HCT116 (cell line): ENCODE data around the gene ZNF783. TPM values are rescaled to one million over a fixed set of nuclear protein-coding genes. Genes with fewer than 3 reads are reported as not detected.

Source experiments
- ATAC-seq: fragments of 200-7000 bp; cut with Tn5 transposase; 2 replicates; pipeline ENCODE4 v1.9.1; 2020; ENCODE audit warnings: mild to moderate bottlenecking, moderate library complexity
- BruUV-seq: library from RNA; stranded (reverse); fragments of 400-500 nt; replicated peaks from 2 replicates; lab custom pipeline; 2021; lab: Mats Ljungman, UMichigan
- CTCF ChIA-PET: fragments of 300-600 bp; sonication (Branson Sonifier 250); formaldehyde crosslinking; loops from one replicate; lab custom pipeline; 2021; ENCODE audit warnings: antibody characterized with exemption; lab: Charles Lee
- POLR2A ChIA-PET: fragments of 300-600, 350-600 bp; sonication (Branson Sonifier 250); formaldehyde crosslinking; loops from one replicate; lab custom pipeline; 2021; ENCODE audit warnings: antibody characterized with exemption; lab: Charles Lee
- RAD21 ChIA-PET, 2 experiments: fragments of 300-600 bp; sonication (Branson Sonifier 250); formaldehyde crosslinking; loops; one replicate each; lab custom pipeline; 2023; ENCODE audit warnings: low total read pairs in 2 of 2; ENCODE audit not compliant: uncharacterized antibody in 2 of 2, unreplicated experiment in 2 of 2, low non-redundant PET in 1 of 2; lab: Charles Lee
- DNase-seq: peaks from one replicate; pipeline ENCODE4 v3.0.0-alpha.2; 2010; ENCODE audit warnings: low read depth, low spot score
- H2AFZ ChIP-seq: fragments of 200-600 bp; shearing (Covaris generic), sonication (generic); 2 replicates; pipeline ENCODE4 v1.6.1; 2017; ENCODE audit warnings: low read depth, mixed run types, mixed read lengths, antibody characterized with exemption, low read length; ENCODE audit not compliant: poor library complexity, severe bottlenecking
- H3K27ac ChIP-seq: 2 replicates; pipeline ENCODE4 v1.5.1; 2012; ENCODE audit warnings: low read depth, low read length
- H3K27me3 ChIP-seq: fragments of 200-600 bp; sonication (generic); 2 replicates; pipeline ENCODE4 v1.6.1; 2016; ENCODE audit warnings: mixed run types, low read length, mixed read lengths; ENCODE audit not compliant: insufficient read depth
- H3K36me3 ChIP-seq, 2 experiments: fragments of 200-500 bp in 1 of 2; fragments of 200-600 bp in 1 of 2; sonication (Bioruptor generic) in 1 of 2; sonication (generic) in 1 of 2; 2 replicates each; pipeline versions ENCODE4 v1.5.1 to v1.6.1; 2014 to 2016; ENCODE audit warnings: low read length in 2 of 2, inconsistent platforms in 1 of 2, mixed read lengths in 1 of 2, mixed run types in 1 of 2; ENCODE audit not compliant: insufficient read depth in 2 of 2, control insufficient read depth in 1 of 2
- H3K4me1 ChIP-seq, 2 experiments: fragments of 200-600 bp in 1 of 2; sonication (generic) in 1 of 2; 2 replicates each; pipeline versions ENCODE4 v1.5.1 to v1.6.1; 2012 to 2017; ENCODE audit warnings: low read length in 2 of 2, inconsistent platforms in 1 of 2, mild to moderate bottlenecking in 1 of 2, mixed read lengths in 1 of 2, mixed run types in 1 of 2, moderate library complexity in 1 of 2; ENCODE audit not compliant: insufficient read depth in 2 of 2, control insufficient read depth in 1 of 2
- H3K4me2 ChIP-seq: fragments of 200-600 bp; sonication (generic); 2 replicates; pipeline ENCODE4 v1.6.1; 2017; ENCODE audit warnings: mixed run types, low read length, mixed read lengths
- H3K4me3 ChIP-seq, 2 experiments: fragments of 200-600 bp in 1 of 2; sonication (generic) in 1 of 2; replicated peaks in 1 of 2; 2 replicates each; pipeline ENCODE4 v1.5.1; 2011 to 2016; ENCODE audit warnings: low read length in 2 of 2, control low read depth in 1 of 2, low read depth in 1 of 2, mild to moderate bottlenecking in 1 of 2, mixed read lengths in 1 of 2, mixed run types in 1 of 2
- H3K79me2 ChIP-seq: fragments of 200-600 bp; sonication (generic); 2 replicates; pipeline ENCODE4 v1.6.1; 2017; ENCODE audit warnings: mild to moderate bottlenecking, mixed run types, low read length, moderate library complexity, mixed read lengths; ENCODE audit not compliant: insufficient read depth
- H3K9ac ChIP-seq: fragments of 200-600 bp; sonication (generic); 2 replicates; pipeline ENCODE4 v1.6.1; 2016; ENCODE audit warnings: low read length, mixed read lengths
- H3K9me2 ChIP-seq: fragments of 200-600 bp; sonication (generic), shearing (Covaris generic); 2 replicates; pipeline ENCODE4 v1.6.1; 2017; ENCODE audit warnings: mixed run types, mild to moderate bottlenecking, moderate library complexity; ENCODE audit not compliant: insufficient read depth
- H3K9me3 ChIP-seq, 2 experiments: fragments of 200-500 bp in 1 of 2; fragments of 200-600 bp in 1 of 2; sonication (Bioruptor generic) in 1 of 2; sonication (generic) in 1 of 2; 2 replicates each; pipeline ENCODE4 v1.6.1; 2014 to 2017; ENCODE audit warnings: low read length in 2 of 2, mixed read lengths in 2 of 2, inconsistent platforms in 1 of 2, low read depth in 1 of 2, mild to moderate bottlenecking in 1 of 2, mixed run types in 1 of 2, moderate library complexity in 1 of 2; ENCODE audit not compliant: control insufficient read depth in 1 of 2, insufficient read depth in 1 of 2
- H4K20me1 ChIP-seq: fragments of 200-600 bp; sonication (generic), shearing (Covaris generic); 2 replicates; pipeline ENCODE4 v1.6.1; 2017; ENCODE audit warnings: mixed run types, mild to moderate bottlenecking, moderate library complexity; ENCODE audit not compliant: insufficient read depth
- FOSL1 ChIP-seq: IDR thresholded peaks from 2 replicates; pipeline ENCODE4 v1.6.1; 2012; ENCODE audit warnings: low read depth
- JUND ChIP-seq: IDR thresholded peaks from 2 replicates; pipeline ENCODE4 v1.6.1; 2012
- SIN3A ChIP-seq: IDR thresholded peaks from 2 replicates; pipeline ENCODE4 v1.6.1; 2012; ENCODE audit warnings: low read depth
- SP1 ChIP-seq: IDR thresholded peaks from 2 replicates; pipeline ENCODE4 v1.6.1; 2012; ENCODE audit warnings: low read depth
- SRF ChIP-seq: IDR thresholded peaks from 2 replicates; pipeline ENCODE4 v1.6.1; 2012; ENCODE audit warnings: low read depth
- ZFX ChIP-seq: fragments of 450-650 bp; IDR thresholded peaks from 2 replicates; pipeline ENCODE4 v1.6.1; 2017
- intact Hi-C: fragments of 100-400 bp; cut with micrococcal nuclease; formaldehyde crosslinking; loops from 2 replicates; pipeline ENCODE4 v1.10.0; 2022
- total RNA-seq: library from RNA; stranded (reverse); gene quantifications from one replicate; pipeline ENCODE4 v1.2.1, GENCODE V29; 2021; ENCODE audit not compliant: unreplicated experiment
- TF ChIP-seq, protein P1 (sequence below): IDR thresholded peaks from 2 replicates; pipeline ENCODE4 v1.6.1; 2012; ENCODE audit warnings: low read depth
- TF ChIP-seq, protein P2 (sequence below), 3 experiments: fragments of 200-600 bp in 1 of 3; sonication (generic) in 1 of 3; IDR thresholded peaks in 2 of 3; conservative IDR thresholded peaks in 1 of 3; 2 replicates each; pipeline ENCODE4 v1.5.1; 2012 to 2017; ENCODE audit warnings: low read depth in 2 of 3, low read length in 2 of 3, antibody characterized with exemption in 1 of 3, borderline replicate concordance in 1 of 3, control low read depth in 1 of 3, mild to moderate bottlenecking in 1 of 3, mixed read lengths in 1 of 3, mixed run types in 1 of 3, moderate library complexity in 1 of 3; ENCODE audit not compliant: insufficient read depth in 1 of 3

The ZNF783 gene
- total RNA-seq, 1 experiment from 2014 or later, result 12.5 TPM

DNA sequence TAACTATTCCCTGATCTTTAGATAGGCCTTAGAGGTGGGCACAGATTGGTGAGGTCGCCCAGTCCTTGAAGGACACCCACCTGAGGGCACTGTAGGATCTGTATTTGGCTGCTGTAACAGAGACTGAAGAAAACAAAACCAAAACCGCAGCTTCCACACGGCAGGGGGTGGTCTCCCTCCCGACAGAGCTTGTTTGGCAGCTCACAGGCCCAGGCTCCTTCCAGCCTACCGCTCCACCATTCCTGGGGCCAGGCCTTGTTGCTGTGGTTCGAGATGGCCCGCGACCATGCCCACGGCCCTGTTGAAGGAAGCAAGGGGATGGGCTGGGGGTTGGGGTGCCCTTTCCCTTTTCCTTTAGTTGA is 30.4 kb downstream of the ZNF783 start:
- H3K27ac ChIP-seq, result no peak overlapping the region
- intact Hi-C loops, result no loop called here
- CTCF ChIA-PET, result interaction anchor here (2.3 kb wide), 1 partner anchor 18 kb away, joined by 6 read pairs; no protein-coding TSS in a partner anchor
- BruUV-seq, result no TSS peak
- no peak overlapping the region for H3K4me2 ChIP-seq
- H3K9ac ChIP-seq, result no peak overlapping the region
- RAD21 ChIA-PET, result no interaction called here
- POLR2A ChIA-PET, result no interaction called here
- TF ChIP-seq JUND, result no peak
- ATAC-seq (no peak), DNase-seq (no peak)
- no peaks in the 10 kb centered on the region for H3K27me3 ChIP-seq
- H3K9me2 ChIP-seq, result no peaks in the 10 kb centered on the region
- H2AFZ ChIP-seq, result no peak overlapping the region
- no peaks in the 10 kb centered on the region for H3K79me2 ChIP-seq
- no peaks in the 10 kb centered on the region for H3K4me1 ChIP-seq
- no peak overlapping the region for H3K4me3 ChIP-seq
- H3K9me3 ChIP-seq, result no peaks in the 10 kb centered on the region
- no peaks in the 10 kb centered on the region; a peak in 1 of 4 replicates for H3K36me3 ChIP-seq
- H4K20me1 ChIP-seq, result no peaks in the 10 kb centered on the region

DNA sequence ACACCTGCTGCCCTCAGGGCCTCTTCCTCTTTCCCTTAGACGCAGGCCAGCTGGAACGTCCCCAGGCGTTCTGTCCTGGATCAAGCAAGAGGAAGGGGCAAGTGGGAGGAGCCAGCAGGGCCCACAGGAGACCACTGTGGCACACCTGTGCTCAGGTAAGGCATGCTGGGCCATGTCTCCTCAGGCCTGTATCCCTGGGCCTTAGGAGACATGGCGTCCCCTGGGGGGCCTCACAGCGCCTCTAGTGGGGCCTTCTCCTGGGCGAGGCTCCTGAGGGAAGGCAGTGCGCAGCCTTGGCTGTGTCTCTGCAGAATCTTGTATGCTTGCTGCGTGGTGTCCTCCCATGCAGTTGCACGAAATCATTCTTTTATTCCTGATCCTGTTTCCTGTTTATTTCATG is 31.3 kb downstream of the ZNF783 start:
- DNase-seq (no peak), ATAC-seq (no peak)
- H3K4me1 ChIP-seq, result no peaks in the 10 kb centered on the region
- H3K9ac ChIP-seq, result no peak overlapping the region
- no peaks in the 10 kb centered on the region for H3K79me2 ChIP-seq
- H3K27me3 ChIP-seq, result no peaks in the 10 kb centered on the region
- no peaks in the 10 kb centered on the region for H4K20me1 ChIP-seq
- CTCF ChIA-PET, result interaction anchor here (2.3 kb wide), 1 partner anchor 17 kb away, joined by 6 read pairs; no protein-coding TSS in a partner anchor
- H3K4me3 ChIP-seq, result no peak overlapping the region
- POLR2A ChIA-PET, result no interaction called here
- RAD21 ChIA-PET, result no interaction called here
- no peak overlapping the region for H2AFZ ChIP-seq
- H3K36me3 ChIP-seq, result no peaks in the 10 kb centered on the region; a peak in 1 of 4 replicates
- intact Hi-C loops, result no loop called here
- no peak for TF ChIP-seq FOSL1
- TF ChIP-seq, protein P1, sequence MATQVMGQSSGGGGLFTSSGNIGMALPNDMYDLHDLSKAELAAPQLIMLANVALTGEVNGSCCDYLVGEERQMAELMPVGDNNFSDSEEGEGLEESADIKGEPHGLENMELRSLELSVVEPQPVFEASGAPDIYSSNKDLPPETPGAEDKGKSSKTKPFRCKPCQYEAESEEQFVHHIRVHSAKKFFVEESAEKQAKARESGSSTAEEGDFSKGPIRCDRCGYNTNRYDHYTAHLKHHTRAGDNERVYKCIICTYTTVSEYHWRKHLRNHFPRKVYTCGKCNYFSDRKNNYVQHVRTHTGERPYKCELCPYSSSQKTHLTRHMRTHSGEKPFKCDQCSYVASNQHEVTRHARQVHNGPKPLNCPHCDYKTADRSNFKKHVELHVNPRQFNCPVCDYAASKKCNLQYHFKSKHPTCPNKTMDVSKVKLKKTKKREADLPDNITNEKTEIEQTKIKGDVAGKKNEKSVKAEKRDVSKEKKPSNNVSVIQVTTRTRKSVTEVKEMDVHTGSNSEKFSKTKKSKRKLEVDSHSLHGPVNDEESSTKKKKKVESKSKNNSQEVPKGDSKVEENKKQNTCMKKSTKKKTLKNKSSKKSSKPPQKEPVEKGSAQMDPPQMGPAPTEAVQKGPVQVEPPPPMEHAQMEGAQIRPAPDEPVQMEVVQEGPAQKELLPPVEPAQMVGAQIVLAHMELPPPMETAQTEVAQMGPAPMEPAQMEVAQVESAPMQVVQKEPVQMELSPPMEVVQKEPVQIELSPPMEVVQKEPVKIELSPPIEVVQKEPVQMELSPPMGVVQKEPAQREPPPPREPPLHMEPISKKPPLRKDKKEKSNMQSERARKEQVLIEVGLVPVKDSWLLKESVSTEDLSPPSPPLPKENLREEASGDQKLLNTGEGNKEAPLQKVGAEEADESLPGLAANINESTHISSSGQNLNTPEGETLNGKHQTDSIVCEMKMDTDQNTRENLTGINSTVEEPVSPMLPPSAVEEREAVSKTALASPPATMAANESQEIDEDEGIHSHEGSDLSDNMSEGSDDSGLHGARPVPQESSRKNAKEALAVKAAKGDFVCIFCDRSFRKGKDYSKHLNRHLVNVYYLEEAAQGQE, result no peak
- no peak for TF ChIP-seq SRF
- TF ChIP-seq ZFX, result no peak
- TF ChIP-seq SIN3A, result no peak
- TF ChIP-seq SP1, result no peak
- TF ChIP-seq, protein P2, sequence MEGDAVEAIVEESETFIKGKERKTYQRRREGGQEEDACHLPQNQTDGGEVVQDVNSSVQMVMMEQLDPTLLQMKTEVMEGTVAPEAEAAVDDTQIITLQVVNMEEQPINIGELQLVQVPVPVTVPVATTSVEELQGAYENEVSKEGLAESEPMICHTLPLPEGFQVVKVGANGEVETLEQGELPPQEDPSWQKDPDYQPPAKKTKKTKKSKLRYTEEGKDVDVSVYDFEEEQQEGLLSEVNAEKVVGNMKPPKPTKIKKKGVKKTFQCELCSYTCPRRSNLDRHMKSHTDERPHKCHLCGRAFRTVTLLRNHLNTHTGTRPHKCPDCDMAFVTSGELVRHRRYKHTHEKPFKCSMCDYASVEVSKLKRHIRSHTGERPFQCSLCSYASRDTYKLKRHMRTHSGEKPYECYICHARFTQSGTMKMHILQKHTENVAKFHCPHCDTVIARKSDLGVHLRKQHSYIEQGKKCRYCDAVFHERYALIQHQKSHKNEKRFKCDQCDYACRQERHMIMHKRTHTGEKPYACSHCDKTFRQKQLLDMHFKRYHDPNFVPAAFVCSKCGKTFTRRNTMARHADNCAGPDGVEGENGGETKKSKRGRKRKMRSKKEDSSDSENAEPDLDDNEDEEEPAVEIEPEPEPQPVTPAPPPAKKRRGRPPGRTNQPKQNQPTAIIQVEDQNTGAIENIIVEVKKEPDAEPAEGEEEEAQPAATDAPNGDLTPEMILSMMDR (IDR thresholded peaks at IDR 0.05 in 2 of 3, conservative IDR thresholded peaks at IDR 0.05 in 1 of 3; ENCODE audit: borderline replicate concordance in 1 of 3, insufficient read depth in 1 of 3, low read depth in 2 of 3, low read length in 2 of 3), result no peak
- H3K4me2 ChIP-seq, result no peak overlapping the region
- H3K9me2 ChIP-seq, result no peaks in the 10 kb centered on the region
- no TSS peak for BruUV-seq
- H3K27ac ChIP-seq, result no peak overlapping the region
- no peaks in the 10 kb centered on the region for H3K9me3 ChIP-seq
